GM21381 (cell line): Measurements from ENCODE around the gene PAPSS2.
"Not testable (repeated sequence)": the region's sequence is repeated elsewhere in the genome, so short reads cannot be mapped to it uniquely, and the experiment has no call there.

Source experiments
- ATAC-seq: cut with Tn5 transposase; IDR thresholded peaks from one replicate; pipeline ENCODE4 v1.9.1; 2021; ENCODE audit warnings: mild to moderate bottlenecking, moderate library complexity; ENCODE audit not compliant: unreplicated experiment

PAPSS2 gene

GRCh38 chr10:87642486-87642885 lies 17.2 kb upstream of the PAPSS2 start:
- no peak for ATAC-seq

GRCh38 chr10:87642988-87643387 lies 16.7 kb upstream of the PAPSS2 start:
- no peak for ATAC-seq

GRCh38 chr10:87643920-87644319 lies 15.8 kb upstream of the PAPSS2 start:
- no peak for ATAC-seq

- not testable (repeated sequence) for ATAC-seq
Observed at GRCh38 chr10:87644500-87644899, 15.2 kb upstream of the PAPSS2 start.

GRCh38 chr10:87646192-87646909 lies 13.3 kb upstream of the PAPSS2 start:
- no peak for ATAC-seq

- ATAC-seq: no peak
Observed at GRCh38 chr10:87646935-87647334, 12.7 kb upstream of the PAPSS2 start.

- no peak for ATAC-seq
Observed at GRCh38 chr10:87650838-87651589, 8.7 kb upstream of the PAPSS2 start.

- no peak for ATAC-seq
Observed at GRCh38 chr10:87651801-87652200, 7.9 kb upstream of the PAPSS2 start.

GRCh38 chr10:87652261-87652660 lies 7.4 kb upstream of the PAPSS2 start:
- ATAC-seq: no peak

- no peak for ATAC-seq
Observed at GRCh38 chr10:87654212-87654611, 5.5 kb upstream of the PAPSS2 start.

- no peak for ATAC-seq
Observed at GRCh38 chr10:87656431-87657072, 3.1 kb upstream of the PAPSS2 start.

- no peak for ATAC-seq
Observed at GRCh38 chr10:87657371-87657770, 2.3 kb upstream of the PAPSS2 start.

GRCh38 chr10:87658321-87658795 lies 1.3 kb upstream of the PAPSS2 start:
- no peak for ATAC-seq

GRCh38 chr10:87658858-87659555 lies 671 bp upstream of the PAPSS2 start:
- ATAC-seq: no peak

- no peak for ATAC-seq
Observed at GRCh38 chr10:87660484-87661133, 931 bp downstream of the PAPSS2 start.

GRCh38 chr10:87661861-87662785 lies 2.4 kb downstream of the PAPSS2 start:
- ATAC-seq: no peak

- ATAC-seq: no peak
Observed at GRCh38 chr10:87664276-87664701, 4.6 kb downstream of the PAPSS2 start.

- no peak for ATAC-seq
Observed at GRCh38 chr10:87667493-87667892, 7.8 kb downstream of the PAPSS2 start.

GRCh38 chr10:87668324-87669074 lies 8.8 kb downstream of the PAPSS2 start:
- no peak for ATAC-seq
